HEK293 (cell line): Measurements from ENCODE around the gene OXCT2.
"Not testable (repeated sequence)": the region's sequence is repeated elsewhere in the genome, so short reads cannot be mapped to it uniquely, and the experiment has no call there.

Source experiments
- PATZ1 ChIP-seq: fragments of 450-650 bp; formaldehyde crosslinking; IDR thresholded peaks from 2 replicates; pipeline ENCODE4 v1.5.1; 2016; ENCODE audit warnings: missing biosample characterization, missing genetic modification characterization
- ZNF24 ChIP-seq: fragments of 450-650 bp; formaldehyde crosslinking; IDR thresholded peaks from 2 replicates; pipeline ENCODE4 v1.5.1; 2016; ENCODE audit warnings: missing biosample characterization, missing genetic modification characterization
- ZNF362 ChIP-seq: fragments of 450-650 bp; formaldehyde crosslinking; IDR thresholded peaks from 2 replicates; pipeline ENCODE4 v1.5.1; 2016; ENCODE audit warnings: missing biosample characterization, missing genetic modification characterization
- TF ChIP-seq, protein P1 (sequence below): fragments of 450-650 bp; formaldehyde crosslinking; IDR thresholded peaks from 2 replicates; pipeline ENCODE4 v1.5.1; 2016; ENCODE audit warnings: missing biosample characterization, missing genetic modification characterization

- TF ChIP-seq ZNF362; ZNF24 (tag by site-specific recombination); PATZ1 (tag by site-specific recombination): not testable (repeated sequence)
- TF ChIP-seq, protein P1, sequence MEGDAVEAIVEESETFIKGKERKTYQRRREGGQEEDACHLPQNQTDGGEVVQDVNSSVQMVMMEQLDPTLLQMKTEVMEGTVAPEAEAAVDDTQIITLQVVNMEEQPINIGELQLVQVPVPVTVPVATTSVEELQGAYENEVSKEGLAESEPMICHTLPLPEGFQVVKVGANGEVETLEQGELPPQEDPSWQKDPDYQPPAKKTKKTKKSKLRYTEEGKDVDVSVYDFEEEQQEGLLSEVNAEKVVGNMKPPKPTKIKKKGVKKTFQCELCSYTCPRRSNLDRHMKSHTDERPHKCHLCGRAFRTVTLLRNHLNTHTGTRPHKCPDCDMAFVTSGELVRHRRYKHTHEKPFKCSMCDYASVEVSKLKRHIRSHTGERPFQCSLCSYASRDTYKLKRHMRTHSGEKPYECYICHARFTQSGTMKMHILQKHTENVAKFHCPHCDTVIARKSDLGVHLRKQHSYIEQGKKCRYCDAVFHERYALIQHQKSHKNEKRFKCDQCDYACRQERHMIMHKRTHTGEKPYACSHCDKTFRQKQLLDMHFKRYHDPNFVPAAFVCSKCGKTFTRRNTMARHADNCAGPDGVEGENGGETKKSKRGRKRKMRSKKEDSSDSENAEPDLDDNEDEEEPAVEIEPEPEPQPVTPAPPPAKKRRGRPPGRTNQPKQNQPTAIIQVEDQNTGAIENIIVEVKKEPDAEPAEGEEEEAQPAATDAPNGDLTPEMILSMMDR: not testable (repeated sequence)
Measured at GRCh38 chr1:39769502-39769901, 1.6 kb downstream of the OXCT2 start.
